ENCODE results near the gene ZDHHC7. TPM values are rescaled to one million over a fixed set of nuclear protein-coding genes. Genes with fewer than 3 reads are reported as not detected.

ZDHHC7 gene
- total RNA-seq, 1 donor from 2014 or later: 43.6 TPM

GRCh38 chr16:84933774-84934631 lies 77.3 kb downstream of the ZDHHC7 start:
- Mint-ChIP-seq H3K9me3 (ENCODE audit: unreplicated experiment) (peaks cover 15% of the 10 kb centered on the region), H3K4me1 (ENCODE audit: low read depth, unreplicated experiment) (peaks cover 35% of the 10 kb centered on the region), H3K27me3 (ENCODE audit: unreplicated experiment) (peaks cover 14% of the 10 kb centered on the region), H3K27ac (ENCODE audit: unreplicated experiment) (peak overlapping the region; percentile 59), H3K36me3 (ENCODE audit: unreplicated experiment) (no peaks in the 10 kb centered on the region), H3K4me3 (ENCODE audit: unreplicated experiment) (no peak overlapping the region)
- no peak for DNase-seq
- no peak for TF ChIP-seq CTCF (IDR thresholded peaks at IDR 0.05; ENCODE audit: partially characterized antibody, unreplicated experiment)

GRCh38 chr16:84932681-84933080 lies 78.7 kb downstream of the ZDHHC7 start:
- H3K4me1 Mint-ChIP-seq (ENCODE audit: low read depth, unreplicated experiment): peaks cover 35% of the 10 kb centered on the region
- DNase-seq: peak; percentile 74
- no peak for TF ChIP-seq CTCF (IDR thresholded peaks at IDR 0.05; ENCODE audit: partially characterized antibody, unreplicated experiment)
- peaks cover 15% of the 10 kb centered on the region for H3K9me3 Mint-ChIP-seq (ENCODE audit: unreplicated experiment)
- no peaks in the 10 kb centered on the region for H3K36me3 Mint-ChIP-seq (ENCODE audit: unreplicated experiment)
- peak overlapping the region; percentile 89 for H3K27ac Mint-ChIP-seq (ENCODE audit: unreplicated experiment)
- H3K4me3 Mint-ChIP-seq (ENCODE audit: unreplicated experiment): peak overlapping the region; percentile 68
- H3K27me3 Mint-ChIP-seq (ENCODE audit: unreplicated experiment): peaks cover 14% of the 10 kb centered on the region

- no peak for TF ChIP-seq CTCF (IDR thresholded peaks at IDR 0.05; ENCODE audit: partially characterized antibody, unreplicated experiment)
- Mint-ChIP-seq H3K36me3 (ENCODE audit: unreplicated experiment) (no peaks in the 10 kb centered on the region), H3K9me3 (ENCODE audit: unreplicated experiment) (peaks cover 15% of the 10 kb centered on the region), H3K27ac (ENCODE audit: unreplicated experiment) (peak overlapping the region; percentile 89), H3K4me1 (ENCODE audit: low read depth, unreplicated experiment) (peaks cover 35% of the 10 kb centered on the region), H3K27me3 (ENCODE audit: unreplicated experiment) (peaks cover 19% of the 10 kb centered on the region), H3K4me3 (ENCODE audit: unreplicated experiment) (peak overlapping the region; percentile 68)
- DNase-seq: no peak
These were observed 79.8 kb downstream of the ZDHHC7 start for GRCh38 chr16:84931506-84931905.

- H3K27ac Mint-ChIP-seq (ENCODE audit: unreplicated experiment): peak overlapping the region; percentile 89
- no peak overlapping the region for H3K4me3 Mint-ChIP-seq (ENCODE audit: unreplicated experiment)
- DNase-seq: no peak
- peaks cover 19% of the 10 kb centered on the region for H3K27me3 Mint-ChIP-seq (ENCODE audit: unreplicated experiment)
- TF ChIP-seq CTCF (IDR thresholded peaks at IDR 0.05; ENCODE audit: partially characterized antibody, unreplicated experiment): no peak
- H3K36me3 Mint-ChIP-seq (ENCODE audit: unreplicated experiment): no peaks in the 10 kb centered on the region
- peaks cover 38% of the 10 kb centered on the region for H3K4me1 Mint-ChIP-seq (ENCODE audit: low read depth, unreplicated experiment)
- H3K9me3 Mint-ChIP-seq (ENCODE audit: unreplicated experiment): peaks cover 15% of the 10 kb centered on the region
These were observed 80.2 kb downstream of the ZDHHC7 start for GRCh38 chr16:84931107-84931494.

Data from glutamatergic neuron (in vitro differentiated cells).